ENCODE measurements around the gene DGAT2. TPM values are rescaled to one million over a fixed set of nuclear protein-coding genes. Genes with fewer than 3 reads are reported as not detected.

Gene DGAT2
- total RNA-seq, 1 experiment from 2014 or later, result 75.8 TPM

GRCh38 chr11:75760710-75761493, 7.7 kb upstream of the DGAT2 start:
- TF ChIP-seq, protein P1, sequence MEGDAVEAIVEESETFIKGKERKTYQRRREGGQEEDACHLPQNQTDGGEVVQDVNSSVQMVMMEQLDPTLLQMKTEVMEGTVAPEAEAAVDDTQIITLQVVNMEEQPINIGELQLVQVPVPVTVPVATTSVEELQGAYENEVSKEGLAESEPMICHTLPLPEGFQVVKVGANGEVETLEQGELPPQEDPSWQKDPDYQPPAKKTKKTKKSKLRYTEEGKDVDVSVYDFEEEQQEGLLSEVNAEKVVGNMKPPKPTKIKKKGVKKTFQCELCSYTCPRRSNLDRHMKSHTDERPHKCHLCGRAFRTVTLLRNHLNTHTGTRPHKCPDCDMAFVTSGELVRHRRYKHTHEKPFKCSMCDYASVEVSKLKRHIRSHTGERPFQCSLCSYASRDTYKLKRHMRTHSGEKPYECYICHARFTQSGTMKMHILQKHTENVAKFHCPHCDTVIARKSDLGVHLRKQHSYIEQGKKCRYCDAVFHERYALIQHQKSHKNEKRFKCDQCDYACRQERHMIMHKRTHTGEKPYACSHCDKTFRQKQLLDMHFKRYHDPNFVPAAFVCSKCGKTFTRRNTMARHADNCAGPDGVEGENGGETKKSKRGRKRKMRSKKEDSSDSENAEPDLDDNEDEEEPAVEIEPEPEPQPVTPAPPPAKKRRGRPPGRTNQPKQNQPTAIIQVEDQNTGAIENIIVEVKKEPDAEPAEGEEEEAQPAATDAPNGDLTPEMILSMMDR (IDR thresholded peaks at IDR 0.05; ENCODE audit: insufficient read depth in 1 of 2, low read depth in 1 of 2, low read length in 1 of 2, severe bottlenecking in 1 of 2, unreplicated experiment in 1 of 2), result no peak
- no TSS peak for BruUV-seq (replicated peaks)
- H3K27me3 ChIP-seq (replicated peaks; ENCODE audit: control insufficient read depth, insufficient read depth, low read length), result no peaks in the 10 kb centered on the region
- CTCF ChIA-PET, result interaction anchor here (0.8 to 2.1 kb wide), 3 partner anchors 36 to 55 kb away, joined by 3 to 10 read pairs (median 3); no protein-coding TSS in a partner anchor
- H3K36me3 ChIP-seq (ENCODE audit: control insufficient read depth, insufficient read depth, low read length), result no peaks in the 10 kb centered on the region
- Mint-ChIP-seq H3K27me3 (ENCODE audit: insufficient read depth, unreplicated experiment) (no peaks in the 10 kb centered on the region), H3K9me3 (ENCODE audit: unreplicated experiment) (no peaks in the 10 kb centered on the region), H3K27ac (ENCODE audit: unreplicated experiment) (peak overlapping the region; percentile 15), H3K4me1 (ENCODE audit: low read depth, unreplicated experiment) (peaks cover 34% of the 10 kb centered on the region), H3K36me3 (ENCODE audit: insufficient read depth, unreplicated experiment) (no peaks in the 10 kb centered on the region), H3K4me3 (ENCODE audit: unreplicated experiment) (no peak overlapping the region)
- peaks cover 35% of the 10 kb centered on the region for H3K4me1 ChIP-seq
- H3K4me3 ChIP-seq (ENCODE audit: low read depth, low read length), result no peak overlapping the region
- intact Hi-C loops (cut with micrococcal nuclease; ENCODE audit: unreplicated experiment), result no loop called here
- no peak for DNase-seq
- POLR2A ChIA-PET, result no interaction called here
- H3K9me3 ChIP-seq, result 0 out of 2 replicates have a peak, but pooled peaks cover 4% of the 10 kb centered on the region

- intact Hi-C loops (cut with micrococcal nuclease; ENCODE audit: unreplicated experiment), result loop anchor here (2.0 kb wide), 1 partner anchor 13 kb away; no protein-coding TSS in a partner anchor
- Mint-ChIP-seq H3K36me3 (ENCODE audit: insufficient read depth, unreplicated experiment) (no peaks in the 10 kb centered on the region), H3K27ac (ENCODE audit: unreplicated experiment) (peak overlapping the region; percentile 83), H3K27me3 (ENCODE audit: insufficient read depth, unreplicated experiment) (no peaks in the 10 kb centered on the region), H3K4me3 (ENCODE audit: unreplicated experiment) (no peak overlapping the region), H3K9me3 (ENCODE audit: unreplicated experiment) (no peaks in the 10 kb centered on the region), H3K4me1 (ENCODE audit: low read depth, unreplicated experiment) (peaks cover 41% of the 10 kb centered on the region)
- no peak overlapping the region for H3K4me3 ChIP-seq (ENCODE audit: low read depth, low read length)
- CTCF ChIA-PET, result interaction anchor here (0.8 to 2.3 kb wide), 4 partner anchors 24 to 164 kb away, joined by 4 to 10 read pairs (median 6); no protein-coding TSS in a partner anchor
- no TSS peak for BruUV-seq (replicated peaks)
- no peaks in the 10 kb centered on the region for H3K36me3 ChIP-seq (ENCODE audit: control insufficient read depth, insufficient read depth, low read length)
- TF ChIP-seq, protein P1 (IDR thresholded peaks at IDR 0.05; ENCODE audit: insufficient read depth in 1 of 2, low read depth in 1 of 2, low read length in 1 of 2, severe bottlenecking in 1 of 2, unreplicated experiment in 1 of 2), result no peak
- no peaks in the 10 kb centered on the region for H3K9me3 ChIP-seq
- peaks cover 39% of the 10 kb centered on the region for H3K4me1 ChIP-seq
- DNase-seq, result peak in 1 of 2 experiments; percentile 27
- no peaks in the 10 kb centered on the region for H3K27me3 ChIP-seq (replicated peaks; ENCODE audit: control insufficient read depth, insufficient read depth, low read length)
- POLR2A ChIA-PET, result no interaction called here
Measured at GRCh38 chr11:75762158-75762557, 6.4 kb upstream of the DGAT2 start.

- no peaks in the 10 kb centered on the region for H3K9me3 Mint-ChIP-seq (ENCODE audit: unreplicated experiment)
- peak; percentile 85 to 88 for DNase-seq
- Histone ChIP-seq H3K4me3 (ENCODE audit: low read depth, low read length) (no peak overlapping the region), H3K36me3 (ENCODE audit: control insufficient read depth, insufficient read depth, low read length) (no peaks in the 10 kb centered on the region), H3K27me3 (replicated peaks; ENCODE audit: control insufficient read depth, insufficient read depth, low read length) (no peaks in the 10 kb centered on the region), H3K4me1 (peaks cover 47% of the 10 kb centered on the region), H3K9me3 (no peaks in the 10 kb centered on the region)
- no peaks in the 10 kb centered on the region for H3K27me3 Mint-ChIP-seq (ENCODE audit: insufficient read depth, unreplicated experiment)
- ChIA-PET POLR2A (interaction anchor here (0.6 kb wide), 1 partner anchor 179 kb away, joined by 3 read pairs; no protein-coding TSS in a partner anchor), CTCF (interaction anchor here (0.6 to 2.3 kb wide), 12 partner anchors 23 to 231 kb away, joined by 3 to 10 read pairs (median 4); no protein-coding TSS in a partner anchor)
- peaks cover 49% of the 10 kb centered on the region for H3K4me1 Mint-ChIP-seq (ENCODE audit: low read depth, unreplicated experiment)
- TF ChIP-seq, protein P1 (IDR thresholded peaks at IDR 0.05; ENCODE audit: insufficient read depth in 1 of 2, low read depth in 1 of 2, low read length in 1 of 2, severe bottlenecking in 1 of 2, unreplicated experiment in 1 of 2), result no peak
- BruUV-seq (replicated peaks), result no TSS peak
- intact Hi-C loops (cut with micrococcal nuclease; ENCODE audit: unreplicated experiment), result loop anchor here (1.0 to 2.0 kb wide), 3 partner anchors 14 to 65 kb away; no protein-coding TSS in a partner anchor
- H3K4me3 Mint-ChIP-seq (ENCODE audit: unreplicated experiment), result peak overlapping the region; percentile 5
- H3K36me3 Mint-ChIP-seq (ENCODE audit: insufficient read depth, unreplicated experiment), result peaks cover 4% of the 10 kb centered on the region
- H3K27ac Mint-ChIP-seq (ENCODE audit: unreplicated experiment), result peak overlapping the region; percentile 83
Measured at GRCh38 chr11:75762885-75763284, 5.7 kb upstream of the DGAT2 start.

Data from Caco-2 (cell line).